ENCODE measurements around the gene TRAPPC13.
"Not testable (repeated sequence)": the region's sequence is repeated elsewhere in the genome, so short reads cannot be mapped to it uniquely, and the experiment has no call there.

Gene TRAPPC13

DNA sequence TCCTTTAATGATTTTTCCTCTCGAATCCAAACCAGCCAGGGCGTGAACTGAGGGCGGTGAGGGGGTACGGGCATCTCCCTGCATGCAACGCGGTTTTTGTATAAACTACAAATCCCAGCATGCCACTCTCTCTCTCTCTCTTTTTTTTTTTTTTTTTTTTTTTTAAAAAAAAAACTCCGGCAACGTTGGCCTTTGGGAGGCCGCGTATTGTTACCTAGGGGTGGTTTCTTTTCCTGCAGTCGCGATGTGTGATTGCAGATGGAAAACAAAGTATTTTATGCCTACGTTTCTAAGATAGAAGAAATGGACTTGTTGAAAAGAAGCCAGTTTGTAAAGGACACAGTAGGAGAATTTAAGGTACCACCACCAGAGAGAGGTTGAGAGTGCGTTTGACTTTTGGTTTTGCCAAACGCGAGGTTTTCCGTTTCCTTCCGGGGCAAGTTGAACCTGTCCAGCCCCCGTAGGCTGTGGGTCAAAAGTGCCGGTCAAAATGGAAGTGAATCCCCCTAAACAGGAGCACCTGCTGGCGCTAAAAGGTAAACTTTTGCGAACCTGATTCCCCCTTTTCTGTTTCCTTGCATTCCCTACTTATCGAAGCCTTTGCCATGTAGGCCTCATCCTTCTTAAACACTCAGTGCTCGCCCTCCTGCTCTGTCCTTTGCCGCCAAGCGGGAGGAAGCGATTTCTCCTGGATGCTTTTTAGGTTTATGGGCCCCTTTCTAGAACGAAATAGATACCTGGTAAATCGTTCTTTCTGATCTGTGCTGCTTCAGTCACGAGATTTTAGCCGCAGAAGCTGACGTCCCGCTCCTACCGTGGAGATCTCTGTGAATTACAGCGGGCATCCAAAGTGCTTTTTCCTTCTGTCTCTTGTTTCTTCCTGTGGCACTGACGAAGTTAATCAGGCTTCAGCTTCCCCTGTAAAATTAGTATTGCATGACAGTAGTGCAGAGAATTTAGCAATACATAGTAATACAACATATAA is at the start of gene TRAPPC13, which contains the start of gene SHLD3:
TSS of gene TRAPPC13 (plus strand) at position 457 of the 985 bp plus-strand sequence. CDS start at position 491, 34 bp downstream.
TSS of gene SHLD3 (plus strand) at position 457 of the 985 bp plus-strand sequence. CDS start 4,561 bp downstream, outside the sequence.
- peak; percentile 26 to 56 (median 52) for DNase-seq (ENCODE audit: low read depth in 2 of 3, low spot score in 2 of 3)

DNA sequence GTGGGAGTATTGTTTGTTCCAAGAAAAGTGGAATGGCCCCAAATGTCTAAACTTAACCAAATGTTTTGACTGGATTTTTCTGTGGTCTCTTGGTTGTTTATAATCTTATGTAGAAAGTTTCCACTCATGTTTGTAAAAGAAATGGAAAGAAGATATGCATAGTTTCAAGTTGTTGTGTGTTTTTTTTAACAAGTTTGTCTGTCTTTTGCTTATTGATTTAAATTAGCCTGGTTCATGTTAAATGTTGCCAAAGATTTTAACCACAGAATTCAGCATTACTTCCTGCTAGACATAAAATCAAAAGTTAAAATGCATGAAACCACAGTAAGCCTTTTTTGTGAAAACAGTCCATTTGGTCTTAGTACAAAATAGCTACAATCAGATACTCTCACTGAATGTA is 47.7 kb upstream of the TRAPPC13 start:
- DNase-seq (ENCODE audit: low read depth in 2 of 3, low spot score in 2 of 3) = no peak

GRCh38 chr5:65588694-65589093 is 36.1 kb upstream of the TRAPPC13 start:
- no peak for DNase-seq (ENCODE audit: low read depth in 2 of 3, low spot score in 2 of 3)

DNA sequence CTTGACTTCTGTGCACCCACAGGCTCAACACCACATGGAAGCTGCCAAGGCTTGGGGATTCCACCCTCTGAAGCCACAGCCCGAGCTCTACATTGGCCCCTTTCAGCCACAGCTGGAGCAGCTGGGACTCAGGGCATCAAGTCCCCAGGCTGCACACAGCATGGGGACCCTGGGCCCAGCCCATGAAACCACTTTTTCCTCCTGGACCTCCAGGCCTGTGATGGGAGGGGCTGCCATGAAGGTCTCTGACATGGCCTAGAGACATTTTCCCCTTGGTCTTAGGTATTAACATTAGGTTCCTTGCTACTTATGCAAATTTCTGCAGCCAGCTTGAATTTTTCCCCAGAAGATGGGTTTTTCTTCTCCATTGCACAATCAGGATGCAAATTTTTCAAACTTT is 23.1 kb upstream of the TRAPPC13 start:
- DNase-seq (ENCODE audit: low read depth in 2 of 3, low spot score in 2 of 3) = not testable (repeated sequence)

- no peak for DNase-seq (ENCODE audit: low read depth in 2 of 3, low spot score in 2 of 3)
Measured at GRCh38 chr5:65611524-65611923, 13.3 kb upstream of the TRAPPC13 start.

DNA sequence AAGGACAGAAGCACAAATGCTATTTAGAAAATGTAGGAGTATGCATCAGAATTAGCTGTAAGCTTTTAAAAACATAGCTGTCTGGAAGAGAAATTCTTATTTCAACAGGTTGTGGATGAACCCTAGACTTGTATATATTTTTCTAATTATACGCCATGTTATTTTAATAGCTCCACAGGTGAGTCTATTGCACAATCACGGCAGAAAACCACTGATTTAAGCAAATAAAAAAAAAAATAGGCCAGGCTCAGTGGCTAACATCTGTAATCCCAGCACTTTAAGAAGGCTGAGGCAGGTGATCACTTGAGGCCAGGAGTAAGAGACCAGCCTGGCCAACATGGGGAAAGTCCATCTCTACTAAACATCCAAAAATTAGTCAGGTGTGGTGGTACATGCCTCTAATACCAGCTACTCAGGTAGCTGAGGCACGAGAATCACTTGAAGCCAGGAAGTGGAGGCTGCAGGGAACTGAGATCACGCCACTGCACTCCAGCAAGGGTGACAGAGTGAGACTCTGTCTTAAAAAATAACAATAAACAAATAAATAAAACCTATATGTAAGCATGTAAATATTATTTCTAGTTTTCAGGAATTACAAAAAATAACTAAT is 12.4 kb upstream of the TRAPPC13 start:
- DNase-seq (ENCODE audit: low read depth in 2 of 3, low spot score in 2 of 3) = no peak

GRCh38 chr5:65620021-65620420 is 4.8 kb upstream of the TRAPPC13 start:
- DNase-seq (ENCODE audit: low read depth in 2 of 3, low spot score in 2 of 3) = no peak

- DNase-seq (ENCODE audit: low read depth in 2 of 3, low spot score in 2 of 3) = not testable (repeated sequence)
Measured at GRCh38 chr5:65621961-65622360, 2.9 kb upstream of the TRAPPC13 start.

- DNase-seq (ENCODE audit: low read depth in 2 of 3, low spot score in 2 of 3) = no peak
Measured at GRCh38 chr5:65623482-65623881, 1.3 kb upstream of the TRAPPC13 start.

DNA sequence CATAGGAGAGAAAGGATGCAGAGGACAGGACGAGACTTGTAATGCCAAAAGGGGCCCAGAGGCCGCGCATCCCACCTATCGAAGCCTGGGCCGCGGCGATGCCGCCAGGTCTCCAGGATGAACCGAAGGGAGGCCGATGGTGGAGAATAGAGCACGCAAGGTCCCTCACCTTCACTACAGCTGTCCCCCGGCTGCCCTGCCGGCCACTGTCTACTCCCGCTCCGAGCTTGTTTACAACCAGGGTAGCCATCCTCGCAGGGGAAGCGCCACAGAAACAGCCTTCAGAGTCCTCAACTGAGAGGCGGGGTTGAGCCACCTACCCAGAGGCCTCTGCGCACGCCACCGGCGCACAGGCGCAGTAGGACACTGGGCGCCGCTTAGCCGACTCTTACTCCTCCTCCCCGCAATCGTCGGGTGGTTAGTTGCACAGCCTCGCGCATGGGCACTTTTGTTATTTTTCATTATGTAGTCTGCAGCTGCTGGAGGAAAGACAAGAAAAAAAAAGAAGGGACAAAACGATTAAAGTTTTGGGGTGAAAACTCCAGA is 729 bp upstream of the TRAPPC13 start, which contains the start of gene TRIM23:
TSS of gene TRIM23 (minus strand) at position 309 of the 546 bp plus-strand sequence. CDS start at position 250, 59 bp downstream.
- DNase-seq (ENCODE audit: low read depth in 2 of 3, low spot score in 2 of 3) = peak; percentile 57 to 78 (median 74)

GRCh38 chr5:65625743-65626142 is 916 bp downstream of the TRAPPC13 start:
- no peak for DNase-seq (ENCODE audit: low read depth in 2 of 3, low spot score in 2 of 3)

DNA sequence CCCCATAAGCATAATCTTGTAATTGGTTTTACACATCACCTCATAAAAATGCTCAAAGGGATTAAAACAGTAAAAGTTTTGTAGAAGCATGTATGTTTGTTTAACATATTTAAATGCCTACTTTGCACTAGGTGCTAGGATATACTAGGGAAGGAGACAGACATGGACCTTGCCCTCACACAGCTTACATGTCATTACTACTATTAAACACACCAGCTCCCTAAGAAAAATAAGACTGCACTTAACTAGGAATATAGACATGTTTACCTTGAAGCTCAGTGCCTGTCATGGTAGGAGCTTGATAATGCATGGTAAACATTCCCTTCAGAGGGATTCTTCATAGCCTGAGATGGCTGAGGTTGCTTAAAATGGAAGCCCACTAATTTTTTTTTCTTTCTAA is 6.2 kb downstream of the TRAPPC13 start:
- DNase-seq (ENCODE audit: low read depth in 2 of 3, low spot score in 2 of 3) = no peak

GRCh38 chr5:65640240-65640639 is 15.4 kb downstream of the TRAPPC13 start:
- no peak for DNase-seq (ENCODE audit: low read depth in 2 of 3, low spot score in 2 of 3)

GRCh38 chr5:65646938-65647337 is 22.1 kb downstream of the TRAPPC13 start:
- DNase-seq (ENCODE audit: low read depth in 2 of 3, low spot score in 2 of 3) = no peak

DNA sequence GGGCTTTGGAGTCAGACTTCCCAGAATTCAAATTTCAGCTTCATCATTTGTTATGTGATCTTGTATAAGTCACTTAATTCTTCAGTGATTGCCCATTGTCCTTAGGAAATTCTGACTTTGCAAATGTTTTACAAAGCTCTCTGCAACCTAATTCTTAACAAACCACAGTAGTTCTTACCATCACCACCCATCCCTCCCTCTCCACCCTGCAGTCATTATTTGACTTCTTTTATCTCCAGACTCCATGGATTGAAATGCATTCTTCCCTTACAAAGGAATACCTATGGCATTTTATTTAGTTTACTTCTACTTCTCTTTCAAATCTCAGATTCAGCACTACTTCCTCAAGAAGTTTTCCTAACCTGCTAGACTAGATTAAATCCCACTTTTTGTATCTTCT is 23.1 kb downstream of the TRAPPC13 start:
- DNase-seq (ENCODE audit: low read depth in 2 of 3, low spot score in 2 of 3) = no peak

GRCh38 chr5:65651144-65651543 is 26.3 kb downstream of the TRAPPC13 start:
- no peak for DNase-seq (ENCODE audit: low read depth in 2 of 3, low spot score in 2 of 3)

GRCh38 chr5:65654713-65655112 is 29.9 kb downstream of the TRAPPC13 start:
- DNase-seq (ENCODE audit: low read depth in 2 of 3, low spot score in 2 of 3) = no peak

GRCh38 chr5:65663804-65664521 is 39.1 kb downstream of the TRAPPC13 start:
- DNase-seq (ENCODE audit: low read depth in 2 of 3, low spot score in 2 of 3) = no peak

DNA sequence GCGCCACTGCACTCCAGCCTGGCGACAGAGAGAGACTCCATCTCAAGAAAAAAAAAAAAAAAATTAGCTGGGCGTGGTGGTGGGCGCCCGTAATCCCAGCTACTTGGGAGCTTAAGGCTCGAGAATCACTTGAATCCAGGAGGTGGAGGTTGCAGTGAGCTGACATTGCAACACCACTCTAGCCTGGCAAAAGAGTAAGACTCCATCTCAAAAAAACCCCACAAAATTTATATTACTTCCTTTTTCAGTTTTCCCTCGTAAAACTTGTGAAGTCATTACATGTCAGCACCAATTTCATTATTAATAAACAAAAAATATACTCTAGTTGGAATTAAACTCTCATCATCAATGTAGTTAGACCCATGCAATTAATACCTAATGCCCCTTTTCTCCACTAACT is 43.9 kb downstream of the TRAPPC13 start:
- DNase-seq (ENCODE audit: low read depth in 2 of 3, low spot score in 2 of 3) = no peak

GRCh38 chr5:65672796-65673195 is 48.0 kb downstream of the TRAPPC13 start:
- no peak for DNase-seq (ENCODE audit: low read depth in 2 of 3, low spot score in 2 of 3)

DNA sequence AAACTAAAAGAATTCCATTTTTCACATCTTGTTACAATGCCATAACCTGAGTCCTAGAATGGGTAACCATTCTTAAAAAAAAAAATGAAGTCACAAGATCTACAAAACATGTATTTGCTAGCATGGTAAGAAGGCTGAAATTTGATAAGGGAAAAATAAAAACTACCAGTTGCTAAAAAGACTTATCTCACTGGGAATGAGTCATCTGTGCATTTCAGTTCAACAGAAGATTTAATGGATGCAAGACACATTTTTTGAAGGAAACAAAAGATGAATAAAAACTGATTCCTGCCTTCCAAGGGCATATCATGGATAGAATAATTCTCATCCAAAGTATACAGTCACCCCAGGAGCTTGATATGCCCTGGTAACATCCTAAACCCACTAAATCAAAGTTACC is 49.9 kb downstream of the TRAPPC13 start:
- no peak for DNase-seq (ENCODE audit: low read depth in 2 of 3, low spot score in 2 of 3)
